Measurements from ENCODE around the gene JPH2.

Gene JPH2

GRCh38 chr20:44219170-44219730 is 32.3 kb upstream of the JPH2 start:
- no peak for DNase-seq (ENCODE audit: extremely low read depth, low read depth)

GRCh38 chr20:44218446-44218845 is 31.5 kb upstream of the JPH2 start:
- TF ChIP-seq CTCF (IDR thresholded peaks at IDR 0.05; ENCODE audit: low read depth, low read length): no peak
- DNase-seq (ENCODE audit: extremely low read depth, low read depth): no peak

More at GRCh38 chr20:44219170-44219730, 32.3 kb upstream of the JPH2 start:
- TF ChIP-seq CTCF (IDR thresholded peaks at IDR 0.05; ENCODE audit: low read depth, low read length): no peak

GRCh38 chr20:44217342-44218092 is 30.5 kb upstream of the JPH2 start:
- peak; percentile 43 for DNase-seq (ENCODE audit: extremely low read depth, low read depth)
- TF ChIP-seq CTCF (IDR thresholded peaks at IDR 0.05; ENCODE audit: low read depth, low read length): peak; percentile 95

- TF ChIP-seq CTCF (IDR thresholded peaks at IDR 0.05; ENCODE audit: low read depth, low read length): peak; percentile 87
- no peak for DNase-seq (ENCODE audit: extremely low read depth, low read depth)
Measured at GRCh38 chr20:44215125-44215524, 28.1 kb upstream of the JPH2 start.

GRCh38 chr20:44212792-44213191 is 25.8 kb upstream of the JPH2 start:
- no peak for TF ChIP-seq CTCF (IDR thresholded peaks at IDR 0.05; ENCODE audit: low read depth, low read length)
- no peak for DNase-seq (ENCODE audit: extremely low read depth, low read depth)

GRCh38 chr20:44211177-44212039 is 24.4 kb upstream of the JPH2 start:
- no peak for TF ChIP-seq CTCF (IDR thresholded peaks at IDR 0.05; ENCODE audit: low read depth, low read length)
- no peak for DNase-seq (ENCODE audit: extremely low read depth, low read depth)

All from AG09319 (cell line).